Measurements from ENCODE around the gene PPARA. TPM values are rescaled to one million over a fixed set of nuclear protein-coding genes. Genes with fewer than 3 reads are reported as not detected.

Gene PPARA
- total and polyA plus RNA-seq, 9 of the 15 experiments (the other 6 are each of a cell fraction or from before 2014, with no cell fraction given) = 0.64 to 5.3 (median 3.5) TPM

DNA sequence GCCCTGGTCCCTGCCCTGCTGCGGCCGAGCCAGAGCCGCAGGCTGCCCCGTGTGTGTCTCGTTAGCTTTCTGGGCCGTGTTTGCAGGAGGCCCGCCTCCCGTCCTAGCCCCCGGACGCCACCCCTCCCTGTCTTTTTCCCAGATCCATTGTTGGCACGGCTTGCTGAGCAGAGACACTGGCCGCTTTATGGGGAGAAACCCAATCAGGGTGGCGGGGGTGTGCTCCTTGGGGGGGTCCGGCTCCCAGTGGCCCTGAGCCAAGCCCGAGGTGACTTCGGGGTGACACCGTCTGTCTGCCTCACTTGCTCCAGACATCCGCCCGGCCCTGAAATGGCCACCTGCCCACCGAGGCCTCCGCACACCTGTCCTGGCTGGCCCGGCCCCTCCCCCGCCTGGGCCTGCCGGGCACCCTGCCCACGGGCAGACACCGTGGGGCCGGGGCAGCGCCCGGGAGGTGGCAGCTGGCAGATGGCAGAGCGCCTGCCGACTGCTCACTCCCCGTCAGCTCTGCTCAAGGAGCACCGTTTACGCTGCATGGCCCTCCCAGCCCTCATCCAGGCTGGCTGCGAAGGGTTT lies 43.1 kb upstream of the PPARA start:
- Histone ChIP-seq H3K9ac (ENCODE audit: insufficient read depth in 1 of 2, low read depth in 2 of 2, low read length in 2 of 2) (peak overlapping the region in 1 of 2 experiments; percentile 52; a peak in 1 of 4 replicates), H3K27me3 (ENCODE audit: control insufficient read depth in 2 of 2, insufficient read depth in 2 of 2, low read length in 2 of 2) (no peaks in the 10 kb centered on the region), H4K20me1 (replicated peaks; ENCODE audit: control insufficient read depth, insufficient read depth, low read length) (no peaks in the 10 kb centered on the region), H3K9me3 (replicated peaks; ENCODE audit: control insufficient read depth, insufficient read depth, low read depth, low read length) (no peaks in the 10 kb centered on the region), H2AFZ (ENCODE audit: low read depth, low read length) (no peak overlapping the region), H3K4me3 (no peak overlapping the region), H3K27ac (ENCODE audit: extremely low read depth, low read depth, low read length) (no peak overlapping the region), H3K79me2 (ENCODE audit: control insufficient read depth, insufficient read depth, low read length) (no peaks in the 10 kb centered on the region), H3K36me3 (ENCODE audit: control insufficient read depth, insufficient read depth, low read length) (peaks cover 3% of the 10 kb centered on the region; the same call in 1 of the 3 replicates), H3K4me1 (replicated peaks in 1 of 2; ENCODE audit: control insufficient read depth in 2 of 2, insufficient read depth in 2 of 2, low read length in 2 of 2) (peaks cover 0 to 75% of the 10 kb centered on the region in 2 experiments; a peak in 2 of 5 replicates), H3K4me2 (ENCODE audit: insufficient read depth, low read length) (no peak overlapping the region), H3K9me1 (ENCODE audit: control insufficient read depth, insufficient read depth, low read length) (no peaks in the 10 kb centered on the region)
- intact Hi-C loops (cut with micrococcal nuclease) = no loop called here
- no peak for DNase-seq (ENCODE audit: extremely low read depth in 1 of 4, low spot score in 3 of 4)
- ChIA-PET CTCF (ENCODE audit: low intra/inter-chr PET ratio) (no interaction called here), POLR2A (interaction anchor here (1.1 kb wide), 1 partner anchor 107 kb away, joined by 3 read pairs; no protein-coding TSS in a partner anchor)
- in situ Hi-C loops (cut with MboI) = no loop called here
- BruUV-seq (replicated peaks) = no TSS peak
- ATAC-seq = no peak
- no peak for FAIRE-seq
- 87% methylated on average over 11 of the region's 35 CpGs for WGBS (ENCODE audit: insufficient coverage, low coverage, missing lambda C conversion rate)
- TF ChIP-seq ZNF589 (CRISPR knock-in tag; IDR thresholded peaks at IDR 0.05; ENCODE audit: low read depth) = no peak
- peak; percentile 8; the same call in 1 of the 2 replicates for TF ChIP-seq POLR2G (IDR thresholded peaks at IDR 0.05; ENCODE audit: low read depth, low read length)
- TF ChIP-seq, protein P1, sequence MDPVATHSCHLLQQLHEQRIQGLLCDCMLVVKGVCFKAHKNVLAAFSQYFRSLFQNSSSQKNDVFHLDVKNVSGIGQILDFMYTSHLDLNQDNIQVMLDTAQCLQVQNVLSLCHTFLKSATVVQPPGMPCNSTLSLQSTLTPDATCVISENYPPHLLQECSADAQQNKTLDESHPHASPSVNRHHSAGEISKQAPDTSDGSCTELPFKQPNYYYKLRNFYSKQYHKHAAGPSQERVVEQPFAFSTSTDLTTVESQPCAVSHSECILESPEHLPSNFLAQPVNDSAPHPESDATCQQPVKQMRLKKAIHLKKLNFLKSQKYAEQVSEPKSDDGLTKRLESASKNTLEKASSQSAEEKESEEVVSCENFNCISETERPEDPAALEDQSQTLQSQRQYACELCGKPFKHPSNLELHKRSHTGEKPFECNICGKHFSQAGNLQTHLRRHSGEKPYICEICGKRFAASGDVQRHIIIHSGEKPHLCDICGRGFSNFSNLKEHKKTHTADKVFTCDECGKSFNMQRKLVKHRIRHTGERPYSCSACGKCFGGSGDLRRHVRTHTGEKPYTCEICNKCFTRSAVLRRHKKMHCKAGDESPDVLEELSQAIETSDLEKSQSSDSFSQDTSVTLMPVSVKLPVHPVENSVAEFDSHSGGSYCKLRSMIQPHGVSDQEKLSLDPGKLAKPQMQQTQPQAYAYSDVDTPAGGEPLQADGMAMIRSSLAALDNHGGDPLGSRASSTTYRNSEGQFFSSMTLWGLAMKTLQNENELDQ (CRISPR knock-in tag; IDR thresholded peaks at IDR 0.05; ENCODE audit: borderline replicate concordance) = no peak

Measured in K562 (cell line).